Type B pancreatic cell (in vitro differentiated cells): ENCODE data around the gene AQP12B. TPM values are rescaled to one million over a fixed set of nuclear protein-coding genes. Genes with fewer than 3 reads are reported as not detected.

Experiments
- DNase-seq: peaks from one replicate; pipeline ENCODE4 v3.0.0; 2021; ENCODE audit warnings: mixed read lengths; ENCODE audit not compliant: unreplicated experiment; ENCODE audit errors: extremely low spot score
- H3K27ac Mint-ChIP-seq: 2 replicates; pipeline ENCODE4 v1.8.0; 2021; ENCODE audit warnings: mild to moderate bottlenecking, mixed read lengths
- H3K27me3 Mint-ChIP-seq: 2 replicates; pipeline ENCODE4 v1.8.0; 2021; ENCODE audit warnings: mixed read lengths
- H3K36me3 Mint-ChIP-seq: 2 replicates; pipeline ENCODE4 v1.8.0; 2021; ENCODE audit warnings: mixed read lengths
- H3K4me1 Mint-ChIP-seq: one replicate; pipeline ENCODE4 v1.8.0; 2021; ENCODE audit warnings: mixed read lengths; ENCODE audit not compliant: unreplicated experiment
- H3K4me3 Mint-ChIP-seq: 2 replicates; pipeline ENCODE4 v1.8.0; 2021; ENCODE audit warnings: mild to moderate bottlenecking, mixed read lengths
- H3K9me3 Mint-ChIP-seq: 2 replicates; pipeline ENCODE4 v1.8.0; 2021; ENCODE audit warnings: mixed read lengths
- total RNA-seq: library from RNA; stranded (reverse); gene quantifications from 2 replicates; pipeline ENCODE4 v1.2.1, GENCODE V29; 2021; ENCODE audit warnings: low replicate concordance
- TF ChIP-seq, protein P1 (sequence below): fragments of 200-600 bp; sonication (generic); conservative IDR thresholded peaks from 2 replicates; pipeline ENCODE4 v1.5.0; 2021; ENCODE audit warnings: antibody characterized with exemption, mild to moderate bottlenecking

Gene AQP12B
- total RNA-seq, 1 donor from 2014 or later = 0.43 TPM

DNA sequence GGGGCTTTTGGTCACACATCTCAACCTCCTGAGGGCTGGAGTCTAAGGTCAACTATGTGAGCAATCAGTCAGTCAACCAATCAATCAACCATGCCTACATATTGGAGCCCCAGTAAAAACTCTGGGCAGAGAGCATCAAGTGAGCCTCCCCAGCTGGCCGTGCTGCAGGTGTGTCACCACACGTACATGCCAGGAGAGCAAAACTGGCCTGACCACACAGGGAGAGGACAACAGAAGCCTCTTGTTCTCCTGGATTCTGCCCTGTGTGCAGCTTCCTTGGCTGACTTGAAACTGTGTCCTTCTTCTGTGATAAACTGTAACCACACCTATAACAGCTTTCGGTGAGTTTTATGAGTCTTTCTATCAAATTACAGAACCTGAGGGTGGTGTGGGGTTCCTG, 31.5 kb downstream of the AQP12B start:
- TF ChIP-seq, protein P1, sequence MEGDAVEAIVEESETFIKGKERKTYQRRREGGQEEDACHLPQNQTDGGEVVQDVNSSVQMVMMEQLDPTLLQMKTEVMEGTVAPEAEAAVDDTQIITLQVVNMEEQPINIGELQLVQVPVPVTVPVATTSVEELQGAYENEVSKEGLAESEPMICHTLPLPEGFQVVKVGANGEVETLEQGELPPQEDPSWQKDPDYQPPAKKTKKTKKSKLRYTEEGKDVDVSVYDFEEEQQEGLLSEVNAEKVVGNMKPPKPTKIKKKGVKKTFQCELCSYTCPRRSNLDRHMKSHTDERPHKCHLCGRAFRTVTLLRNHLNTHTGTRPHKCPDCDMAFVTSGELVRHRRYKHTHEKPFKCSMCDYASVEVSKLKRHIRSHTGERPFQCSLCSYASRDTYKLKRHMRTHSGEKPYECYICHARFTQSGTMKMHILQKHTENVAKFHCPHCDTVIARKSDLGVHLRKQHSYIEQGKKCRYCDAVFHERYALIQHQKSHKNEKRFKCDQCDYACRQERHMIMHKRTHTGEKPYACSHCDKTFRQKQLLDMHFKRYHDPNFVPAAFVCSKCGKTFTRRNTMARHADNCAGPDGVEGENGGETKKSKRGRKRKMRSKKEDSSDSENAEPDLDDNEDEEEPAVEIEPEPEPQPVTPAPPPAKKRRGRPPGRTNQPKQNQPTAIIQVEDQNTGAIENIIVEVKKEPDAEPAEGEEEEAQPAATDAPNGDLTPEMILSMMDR = no peak
- no peak overlapping the region for H3K4me3 Mint-ChIP-seq
- no peaks in the 10 kb centered on the region for H3K36me3 Mint-ChIP-seq
- DNase-seq = no peak
- peaks cover 11% of the 10 kb centered on the region for H3K4me1 Mint-ChIP-seq
- H3K27ac Mint-ChIP-seq = no peak overlapping the region
- H3K9me3 Mint-ChIP-seq = no peaks in the 10 kb centered on the region
- H3K27me3 Mint-ChIP-seq = peaks cover 68% of the 10 kb centered on the region

DNA sequence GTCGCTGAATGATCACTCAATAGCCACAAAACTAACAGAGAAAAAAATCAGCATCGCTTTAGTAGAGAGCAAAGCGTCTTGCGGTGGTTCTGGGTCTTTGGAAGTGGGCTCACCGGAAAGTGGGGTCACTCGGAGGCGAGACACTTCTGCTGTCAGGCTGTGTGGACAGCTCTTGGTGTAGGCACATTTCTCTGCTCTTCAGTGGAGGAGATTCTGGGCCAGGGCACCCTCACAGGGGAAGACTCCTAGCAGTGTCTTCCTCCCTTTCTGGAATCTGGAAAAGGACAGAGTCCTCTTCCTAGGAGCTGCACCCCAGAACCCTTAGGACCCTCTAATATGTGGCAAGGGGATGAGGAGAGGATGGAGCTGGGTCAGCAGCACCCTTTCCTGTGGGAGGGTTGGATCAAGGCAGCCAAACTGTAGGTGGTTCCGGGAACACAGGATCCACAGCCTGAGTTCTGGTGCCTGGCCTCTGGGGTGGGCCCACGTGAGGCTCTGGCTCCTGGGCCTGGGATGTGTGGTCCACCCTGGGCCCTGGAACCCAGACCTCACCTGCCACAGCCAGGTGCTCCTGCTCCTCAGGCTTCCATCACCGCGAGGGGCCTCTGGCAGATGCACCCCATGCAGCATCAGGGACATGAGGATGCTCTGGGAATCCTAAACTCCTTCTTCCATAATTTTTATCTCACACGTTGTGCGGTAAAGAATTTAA, 32.3 kb downstream of the AQP12B start:
- Mint-ChIP-seq H3K4me1 (peaks cover 11% of the 10 kb centered on the region), H3K27ac (no peak overlapping the region), H3K4me3 (no peak overlapping the region), H3K9me3 (no peaks in the 10 kb centered on the region), H3K36me3 (no peaks in the 10 kb centered on the region), H3K27me3 (peaks cover 72% of the 10 kb centered on the region)
- no peak for DNase-seq
- TF ChIP-seq, protein P1 = no peak

GRCh38 chr2:240649331-240649730, 33.4 kb downstream of the AQP12B start:
- Mint-ChIP-seq H3K9me3 (no peaks in the 10 kb centered on the region), H3K27me3 (peaks cover 61% of the 10 kb centered on the region), H3K27ac (no peak overlapping the region), H3K36me3 (no peaks in the 10 kb centered on the region), H3K4me3 (no peak overlapping the region), H3K4me1 (peaks cover 11% of the 10 kb centered on the region)
- TF ChIP-seq, protein P1 = no peak
- no peak for DNase-seq

- H3K9me3 Mint-ChIP-seq = no peaks in the 10 kb centered on the region
- no peak overlapping the region for H3K4me3 Mint-ChIP-seq
- TF ChIP-seq, protein P1 = no peak
- H3K4me1 Mint-ChIP-seq = peaks cover 11% of the 10 kb centered on the region
- DNase-seq = no peak
- H3K27ac Mint-ChIP-seq = no peak overlapping the region
- no peaks in the 10 kb centered on the region for H3K36me3 Mint-ChIP-seq
- H3K27me3 Mint-ChIP-seq = peaks cover 63% of the 10 kb centered on the region
Observed at GRCh38 chr2:240648650-240649275, 33.9 kb downstream of the AQP12B start.

DNA sequence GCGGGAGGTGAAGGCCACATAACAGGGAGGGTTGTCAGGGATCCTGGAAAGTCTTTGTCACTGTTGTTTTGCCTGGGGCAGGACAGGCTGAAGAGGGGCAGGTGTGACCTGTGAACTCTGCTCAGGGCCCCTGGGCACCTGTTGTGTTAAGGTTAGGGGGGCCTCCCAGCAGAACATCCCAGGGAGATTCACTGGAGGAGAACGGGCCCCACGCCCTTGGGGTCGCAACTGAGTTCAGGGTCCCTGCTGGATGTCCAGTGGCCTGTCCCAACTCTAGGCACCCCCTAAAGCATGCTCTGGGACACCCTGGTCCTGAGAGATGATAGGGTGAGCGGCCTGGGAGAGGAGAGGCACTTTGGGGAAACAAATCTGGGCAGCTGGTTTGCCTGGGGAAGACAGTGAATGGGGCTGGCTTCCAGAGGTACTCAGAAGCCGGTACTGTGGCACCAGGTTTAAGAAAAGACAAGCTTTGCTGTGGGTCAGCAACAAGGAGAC, 34.5 kb downstream of the AQP12B start:
- H3K4me1 Mint-ChIP-seq = peaks cover 11% of the 10 kb centered on the region
- no peak for DNase-seq
- H3K9me3 Mint-ChIP-seq = no peaks in the 10 kb centered on the region
- peaks cover 60% of the 10 kb centered on the region for H3K27me3 Mint-ChIP-seq
- H3K4me3 Mint-ChIP-seq = no peak overlapping the region
- TF ChIP-seq, protein P1 = no peak
- H3K27ac Mint-ChIP-seq = no peak overlapping the region
- H3K36me3 Mint-ChIP-seq = no peaks in the 10 kb centered on the region
